ENCODE measurements around the gene KIAA1958. TPM values are rescaled to one million over a fixed set of nuclear protein-coding genes. Genes with fewer than 3 reads are reported as not detected.
A peak's percentile ranks its signal among the peaks of the same experiment; 100 is the strongest.
"Not testable (repeated sequence)": the region's sequence is repeated elsewhere in the genome, so short reads cannot be mapped to it uniquely, and the experiment has no call there.

KIAA1958 gene
- total RNA-seq, 1 donor from 2014 or later = 6.6 TPM

GRCh38 chr9:112664531-112664930 is 177.9 kb downstream of the KIAA1958 start:
- no peak for DNase-seq

GRCh38 chr9:112665347-112665746 is 178.7 kb downstream of the KIAA1958 start:
- peak; percentile 24 for DNase-seq

- DNase-seq = no peak
Measured at GRCh38 chr9:112669326-112669725, 182.7 kb downstream of the KIAA1958 start.

- no peak for DNase-seq
Measured at GRCh38 chr9:112670991-112671625, 184.5 kb downstream of the KIAA1958 start.

- DNase-seq = not testable (repeated sequence)
Measured at GRCh38 chr9:112673221-112673620, 186.6 kb downstream of the KIAA1958 start.

GRCh38 chr9:112677040-112677439 is 190.4 kb downstream of the KIAA1958 start:
- no peak for DNase-seq

GRCh38 chr9:112680731-112681402 is 194.2 kb downstream of the KIAA1958 start:
- DNase-seq = no peak

GRCh38 chr9:112689161-112689740 is 202.6 kb downstream of the KIAA1958 start:
- no peak for DNase-seq

- no peak for DNase-seq
Measured at GRCh38 chr9:112694706-112695555, 208.3 kb downstream of the KIAA1958 start.

- no peak for DNase-seq
Measured at GRCh38 chr9:112696461-112696860, 209.8 kb downstream of the KIAA1958 start.

- DNase-seq = no peak
Measured at GRCh38 chr9:112699230-112699629, 212.6 kb downstream of the KIAA1958 start.

GRCh38 chr9:112700085-112700484 is 213.5 kb downstream of the KIAA1958 start:
- DNase-seq = no peak

GRCh38 chr9:112703304-112703703 is 216.7 kb downstream of the KIAA1958 start:
- no peak for DNase-seq

- DNase-seq = peak; percentile 21
Measured at GRCh38 chr9:112705768-112706427, 219.3 kb downstream of the KIAA1958 start.

- DNase-seq = no peak
Measured at GRCh38 chr9:112711050-112711689, 224.5 kb downstream of the KIAA1958 start.

GRCh38 chr9:112712678-112713077 is 226.1 kb downstream of the KIAA1958 start:
- no peak for DNase-seq

GRCh38 chr9:112717661-112718331 is 231.2 kb downstream of the KIAA1958 start, which contains the start of gene INIP:
INIP (minus strand) TSS chr9:112718117; CDS start chr9:112716485, 1,632 bp downstream.
- peak; percentile 96 for DNase-seq

Data from skin of body (tissue), 2 donors.